Gastrocnemius medialis (tissue), 4 donors: Measurements from ENCODE around the gene GINS2.

Experiments used
- CTCF ChIP-seq, 5 experiments: fragments of 450-650 bp in 3 of 5; fragments of 200-600 bp in 2 of 5; sonication (generic) in 2 of 5; IDR thresholded peaks in 4 of 5; conservative IDR thresholded peaks in 1 of 5; 1 replicate in 4 of 5; 2 replicates in 1 of 5; pipeline ENCODE4 v1.5.1; 2016 to 2019; ENCODE audit warnings: antibody characterized with exemption in 5 of 5, mild to moderate bottlenecking in 3 of 5, moderate library complexity in 3 of 5
- POLR2A ChIP-seq, 2 donors: fragments of 450-650 bp; IDR thresholded peaks; one replicate each; pipeline ENCODE4 v1.6.1; 2017; ENCODE audit warnings: antibody characterized with exemption in 2 of 2, mild to moderate bottlenecking in 2 of 2, moderate library complexity in 2 of 2

DNA sequence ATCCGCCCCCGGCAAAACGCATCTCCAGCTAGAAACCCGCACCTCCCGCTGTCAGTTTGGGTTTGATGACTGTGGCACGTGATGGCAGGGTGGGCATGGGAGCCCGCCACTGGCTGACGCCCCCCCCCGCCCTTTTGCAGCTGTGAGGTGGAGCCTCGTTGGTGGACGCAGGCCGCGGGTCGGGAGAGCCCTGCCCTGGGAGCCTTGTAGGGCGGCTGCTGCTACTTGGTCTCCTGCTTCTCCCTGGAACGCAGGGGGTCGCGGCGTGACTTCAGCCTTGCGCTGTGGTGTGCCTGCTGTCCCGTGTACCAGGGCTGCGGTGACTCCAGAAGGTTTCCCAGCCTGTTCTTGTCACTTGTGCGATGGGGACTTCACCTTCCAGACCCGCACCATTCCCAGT lies 47.4 kb downstream of the GINS2 start:
- TF ChIP-seq CTCF (IDR thresholded peaks at IDR 0.05 in 4 of 5, conservative IDR thresholded peaks at IDR 0.05 in 1 of 5), result no peak
- TF ChIP-seq POLR2A (IDR thresholded peaks at IDR 0.05), result no peak
